ENCODE data around the gene INO80B.
"Not testable (repeated sequence)": the region's sequence is repeated elsewhere in the genome, so short reads cannot be mapped to it uniquely, and the experiment has no call there.

Gene INO80B

GRCh38 chr2:74447230-74447999 is 7.5 kb upstream of the INO80B start:
- DNase-seq: no peak

GRCh38 chr2:74448771-74449170 is 6.1 kb upstream of the INO80B start:
- DNase-seq: no peak

GRCh38 chr2:74450570-74451190 is 4.2 kb upstream of the INO80B start:
- no peak for DNase-seq

- peak in 5 of 56 donors; percentile 43 to 63 (median 55) for DNase-seq
These were observed 2.3 kb downstream of the INO80B start for GRCh38 chr2:74457129-74457548.

- peak in 21 of 56 donors; percentile 46 to 81 (median 62) for DNase-seq
These were observed 2.8 kb downstream of the INO80B start for GRCh38 chr2:74457549-74458131.

GRCh38 chr2:74458132-74458937 is 3.4 kb downstream of the INO80B start, which contains the start of gene WBP1:
Gene WBP1, plus strand, starts transcription at chr2:74458438. Its CDS starts 165 bp downstream, at chr2:74458603.
- peak; percentile 65 to 100 (median 100) for DNase-seq

GRCh38 chr2:74458938-74459363 is 4.1 kb downstream of the INO80B start:
- DNase-seq: no peak

- DNase-seq: not testable (repeated sequence)
These were observed 4.7 kb downstream of the INO80B start for GRCh38 chr2:74459503-74460118.

- DNase-seq: not testable (repeated sequence)
These were observed 5.3 kb downstream of the INO80B start for GRCh38 chr2:74460187-74460586.

GRCh38 chr2:74461187-74462053 is 6.5 kb downstream of the INO80B start:
- no peak for DNase-seq

GRCh38 chr2:74462054-74462785 is 7.3 kb downstream of the INO80B start:
- DNase-seq: no peak

- no peak for DNase-seq
These were observed 7.9 kb downstream of the INO80B start for GRCh38 chr2:74462786-74463105.

GRCh38 chr2:74464406-74464805 is 9.5 kb downstream of the INO80B start:
- DNase-seq: no peak

GRCh38 chr2:74470742-74471141 is 15.9 kb downstream of the INO80B start:
- not testable (repeated sequence) for DNase-seq

GRCh38 chr2:74471332-74472065 is 16.6 kb downstream of the INO80B start:
- no peak for DNase-seq

- DNase-seq: peak; percentile 37 to 95 (median 88)
These were observed 17.4 kb downstream of the INO80B start, which contains the start of gene MRPL53 for GRCh38 chr2:74472086-74472944. Gene MRPL53, minus strand, starts transcription at chr2:74472680. Its CDS starts 20 bp downstream, at chr2:74472660.

- DNase-seq: no peak
These were observed 18.0 kb downstream of the INO80B start for GRCh38 chr2:74472945-74473258.

- no peak for DNase-seq
These were observed 19.6 kb downstream of the INO80B start for GRCh38 chr2:74474481-74474880.

Data from amygdala (tissue), 56 donors.